GM18907 (cell line): ENCODE results near the gene CNNM3.

Experiments used
- ATAC-seq: cut with Tn5 transposase; IDR thresholded peaks from one replicate; pipeline ENCODE4 v1.9.1; 2021; ENCODE audit warnings: mild to moderate bottlenecking, moderate library complexity; ENCODE audit not compliant: unreplicated experiment

The CNNM3 gene

DNA sequence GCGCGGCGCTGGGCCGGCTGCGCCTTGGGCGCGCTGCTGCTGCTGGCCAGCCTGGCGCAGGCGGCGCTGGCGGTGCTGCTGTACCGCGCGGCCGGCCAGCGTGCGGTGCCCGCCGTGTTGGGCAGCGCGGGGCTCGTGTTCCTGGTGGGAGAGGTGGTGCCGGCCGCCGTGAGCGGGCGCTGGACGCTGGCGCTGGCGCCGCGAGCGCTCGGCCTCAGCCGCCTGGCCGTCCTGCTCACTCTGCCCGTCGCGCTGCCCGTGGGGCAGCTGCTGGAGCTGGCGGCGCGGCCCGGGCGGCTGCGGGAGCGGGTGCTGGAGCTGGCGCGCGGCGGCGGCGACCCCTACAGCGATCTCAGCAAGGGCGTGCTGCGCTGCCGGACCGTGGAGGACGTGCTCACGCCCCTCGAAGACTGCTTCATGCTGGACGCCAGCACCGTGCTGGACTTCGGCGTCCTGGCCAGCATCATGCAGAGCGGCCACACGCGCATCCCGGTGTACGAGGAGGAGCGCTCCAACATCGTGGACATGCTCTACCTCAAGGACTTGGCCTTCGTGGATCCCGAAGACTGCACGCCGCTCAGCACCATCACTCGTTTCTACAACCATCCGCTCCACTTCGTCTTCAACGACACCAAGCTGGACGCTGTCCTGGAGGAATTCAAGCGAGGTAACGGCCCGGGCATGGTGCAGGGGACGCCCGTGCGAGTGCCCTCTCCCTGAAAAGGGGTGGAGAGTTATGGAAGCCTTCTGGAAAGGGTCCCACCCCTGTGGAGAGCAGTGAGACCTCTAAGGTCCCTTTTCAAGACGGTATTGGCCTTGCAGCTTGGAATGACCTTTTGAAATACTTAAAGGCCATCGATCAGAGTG, 1.0 kb downstream of the CNNM3 start:
- ATAC-seq, result no peak

DNA sequence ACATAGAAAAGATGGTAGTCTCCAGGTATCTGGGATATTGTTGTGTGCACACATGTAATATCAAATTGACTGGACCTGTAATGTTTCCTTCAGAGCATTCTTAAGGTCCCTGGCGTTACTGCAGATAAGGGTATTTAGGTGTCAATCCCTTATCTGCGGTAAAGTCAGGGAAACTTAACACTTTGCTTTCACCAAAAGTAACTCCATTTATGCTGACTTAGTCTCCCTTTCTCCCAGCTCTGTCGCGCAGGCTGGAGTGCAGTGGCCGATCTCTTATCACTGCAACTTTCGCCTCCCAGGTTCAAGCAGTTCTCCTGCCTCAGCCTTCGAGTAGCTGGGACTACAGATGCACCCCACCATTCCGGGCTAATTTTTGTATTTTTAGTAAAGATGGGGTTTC, 1.8 kb downstream of the CNNM3 start:
- no peak for ATAC-seq

DNA sequence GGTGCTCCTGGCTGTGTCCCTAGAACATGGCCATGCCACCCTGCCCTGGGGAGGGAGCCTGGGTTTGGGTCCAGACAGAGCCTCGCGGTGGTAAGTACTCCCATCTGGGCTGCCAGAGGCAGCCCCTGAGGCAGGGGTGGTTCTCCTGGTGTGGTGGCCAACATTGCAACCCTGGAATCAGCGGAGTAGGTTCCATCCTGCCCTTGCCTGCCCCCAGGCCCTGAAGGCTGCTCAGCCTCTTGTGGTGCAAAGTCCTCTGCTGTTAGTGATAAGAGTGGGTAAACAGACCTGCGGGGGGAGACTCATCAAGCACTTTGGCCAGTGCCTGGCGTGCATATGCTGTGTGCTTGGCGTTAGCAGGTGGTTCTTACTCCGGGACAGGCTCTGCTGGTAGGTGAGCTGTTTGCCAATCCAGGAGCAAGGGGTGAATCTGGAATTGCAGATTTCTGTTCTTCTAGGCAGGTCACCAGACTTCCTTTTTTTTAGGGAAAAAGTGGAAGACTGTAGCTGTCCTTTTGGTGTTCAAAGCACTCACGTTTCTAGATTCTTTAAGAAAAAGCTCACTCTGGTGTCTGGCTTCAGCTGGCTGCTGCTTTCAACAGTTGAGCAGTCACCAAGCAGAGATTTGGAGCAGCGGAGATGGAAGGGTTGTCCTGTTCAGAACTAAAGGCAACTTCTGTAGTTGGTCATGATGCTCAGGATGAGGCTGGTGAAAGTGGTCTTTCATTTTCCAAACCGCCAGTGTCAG, 3.2 kb downstream of the CNNM3 start:
- ATAC-seq, result no peak

DNA sequence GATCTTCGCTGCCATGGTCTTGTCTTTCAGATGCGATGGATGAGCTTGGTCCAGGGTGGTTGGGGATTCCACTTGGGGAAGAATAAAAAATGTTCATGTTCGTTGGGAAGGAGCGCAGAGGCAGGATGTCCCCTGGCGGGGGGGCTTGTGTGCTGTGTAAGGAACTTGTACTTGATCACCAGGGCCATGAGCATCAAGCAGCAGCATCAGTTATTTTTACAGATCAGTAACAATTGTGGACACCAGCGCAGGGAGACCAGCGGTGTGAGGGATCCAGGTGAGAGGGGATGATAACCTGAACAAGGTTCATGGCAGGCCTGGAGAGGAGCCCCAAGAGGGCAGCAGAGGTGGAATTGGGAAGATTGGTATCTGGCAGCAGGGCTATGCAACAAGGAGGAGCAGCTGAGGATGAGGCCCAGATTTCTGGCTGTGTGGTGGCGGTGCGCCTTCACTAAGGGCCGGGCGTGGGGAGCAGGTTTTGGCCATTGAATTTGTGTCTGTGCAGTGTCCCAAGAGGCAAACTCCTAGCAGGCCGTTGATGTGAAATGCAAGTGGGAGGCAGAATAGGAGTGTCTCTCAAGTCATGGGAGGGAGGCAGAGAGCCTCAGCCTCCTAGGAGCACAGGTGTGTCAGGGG, 3.9 kb downstream of the CNNM3 start:
- ATAC-seq, result no peak

DNA sequence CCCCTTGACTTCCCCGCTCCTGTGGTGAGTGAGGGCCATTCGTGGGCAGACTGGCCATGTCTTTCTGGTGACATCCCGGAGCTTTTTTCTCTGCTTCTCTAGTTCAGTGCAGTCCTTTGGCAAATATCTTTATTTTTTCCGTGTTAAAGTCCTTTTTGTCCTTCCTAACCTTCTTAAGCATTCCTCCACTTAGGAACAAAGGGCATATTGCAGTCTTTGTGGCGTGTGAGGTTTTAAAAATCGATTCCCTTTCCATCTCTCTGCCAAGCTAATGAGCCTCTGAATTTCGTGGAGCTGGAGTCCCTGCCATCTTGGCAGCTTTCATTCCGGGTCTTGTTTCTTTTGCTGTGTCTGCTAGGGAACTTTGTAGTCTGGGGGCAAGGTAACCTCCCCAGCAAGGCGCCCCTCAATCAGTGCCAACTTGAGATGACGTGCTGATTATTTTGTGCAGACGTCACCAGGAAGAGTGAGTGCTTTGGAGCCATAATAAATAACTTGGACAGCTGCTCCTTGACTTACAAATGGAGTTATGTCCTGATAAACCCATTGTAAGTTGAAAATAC, 5.1 kb downstream of the CNNM3 start:
- ATAC-seq, result no peak

DNA sequence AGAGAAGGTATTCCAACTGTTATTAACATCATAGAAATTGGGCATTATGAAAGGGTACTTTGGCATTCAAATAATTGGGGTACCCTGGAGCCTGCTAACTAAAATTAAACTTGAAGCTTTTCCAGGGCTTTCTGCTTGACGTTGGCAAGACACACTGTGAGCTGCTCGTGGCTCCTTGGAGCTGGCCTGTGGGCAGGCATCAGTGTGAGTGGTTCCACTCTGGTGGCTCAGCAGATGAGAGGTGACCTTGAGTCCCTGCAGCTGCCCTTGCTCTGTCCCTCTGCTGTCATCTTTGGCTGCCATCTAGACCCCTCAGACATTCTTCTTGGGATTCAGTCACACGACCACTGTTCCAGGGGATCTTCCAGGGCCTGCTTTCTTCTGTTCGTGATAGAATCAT, 6.7 kb downstream of the CNNM3 start:
- ATAC-seq, result no peak

DNA sequence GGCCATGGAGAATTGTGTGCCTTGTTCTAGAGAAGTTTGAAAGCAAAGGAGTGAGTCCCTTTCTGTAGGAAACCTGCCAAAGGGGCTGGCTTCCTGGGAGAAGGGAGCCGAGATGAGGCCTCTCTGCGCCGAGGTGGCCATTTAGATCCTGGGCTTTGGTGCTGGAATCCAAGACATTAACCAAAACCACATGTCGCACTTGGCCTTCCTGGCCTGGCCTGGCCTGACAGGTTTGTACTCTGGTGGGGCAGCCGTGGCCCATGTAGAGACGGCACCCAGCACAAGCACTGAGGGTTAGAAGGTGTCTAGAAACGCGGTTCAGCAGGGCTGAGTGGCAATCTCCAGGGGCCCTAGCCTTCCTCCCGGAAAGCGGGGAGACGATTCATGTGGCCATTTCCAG, 7.1 kb downstream of the CNNM3 start:
- ATAC-seq, result no peak

DNA sequence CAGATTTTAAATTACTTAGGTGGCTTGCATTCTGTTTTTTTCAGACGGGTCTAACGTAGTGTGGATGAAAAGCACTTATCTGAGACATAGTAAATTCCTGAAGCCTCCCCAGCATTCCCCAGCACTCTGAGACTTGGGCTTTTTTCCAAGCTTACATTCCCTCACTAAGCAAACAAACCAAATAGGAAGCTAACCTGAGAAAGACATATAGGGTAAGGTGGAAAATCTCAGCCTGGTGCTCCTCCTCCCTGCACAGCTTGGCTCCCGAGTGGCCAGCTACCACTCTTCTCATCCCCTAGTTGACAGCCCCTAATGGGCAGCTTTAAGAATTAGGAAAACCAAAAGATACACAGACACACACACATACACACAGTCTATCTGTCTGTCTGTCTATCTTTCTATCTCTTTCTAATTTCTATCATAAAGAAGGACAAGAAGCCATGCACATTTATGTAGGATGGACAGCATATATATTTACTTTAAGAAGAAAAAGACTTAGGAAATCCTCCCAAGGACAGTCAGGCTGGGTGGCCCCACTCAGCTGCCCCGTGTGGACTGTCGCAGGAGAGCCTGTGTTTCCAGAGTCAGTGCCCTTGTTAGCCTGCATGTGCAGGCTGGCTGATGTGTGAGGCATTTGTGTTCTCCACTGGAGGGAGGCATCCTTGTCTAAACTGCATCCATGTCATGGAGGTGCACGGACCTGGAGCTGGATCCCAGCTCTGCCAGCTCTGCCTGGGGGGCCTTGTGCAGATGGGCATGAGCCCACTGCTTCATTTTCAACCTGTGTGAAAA, 8.2 kb downstream of the CNNM3 start:
- no peak for ATAC-seq

DNA sequence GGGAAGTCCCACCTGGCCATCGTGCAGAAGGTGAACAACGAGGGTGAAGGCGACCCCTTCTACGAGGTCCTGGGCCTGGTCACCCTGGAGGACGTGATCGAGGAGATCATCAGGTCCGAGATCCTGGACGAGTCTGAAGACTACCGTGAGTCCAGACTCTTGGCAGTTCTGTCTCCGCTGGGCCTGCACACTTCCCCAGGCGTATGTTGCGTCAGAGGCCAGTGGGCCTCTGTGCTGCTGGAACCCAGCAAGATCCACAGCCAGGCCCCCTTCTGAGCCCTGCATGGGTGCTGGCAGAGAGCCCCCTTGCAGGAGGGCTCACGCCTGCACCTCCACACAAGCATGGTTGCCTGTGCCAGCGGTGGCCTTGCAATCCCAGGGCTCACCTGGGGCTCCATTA, 9.0 kb downstream of the CNNM3 start:
- ATAC-seq, result no peak

DNA sequence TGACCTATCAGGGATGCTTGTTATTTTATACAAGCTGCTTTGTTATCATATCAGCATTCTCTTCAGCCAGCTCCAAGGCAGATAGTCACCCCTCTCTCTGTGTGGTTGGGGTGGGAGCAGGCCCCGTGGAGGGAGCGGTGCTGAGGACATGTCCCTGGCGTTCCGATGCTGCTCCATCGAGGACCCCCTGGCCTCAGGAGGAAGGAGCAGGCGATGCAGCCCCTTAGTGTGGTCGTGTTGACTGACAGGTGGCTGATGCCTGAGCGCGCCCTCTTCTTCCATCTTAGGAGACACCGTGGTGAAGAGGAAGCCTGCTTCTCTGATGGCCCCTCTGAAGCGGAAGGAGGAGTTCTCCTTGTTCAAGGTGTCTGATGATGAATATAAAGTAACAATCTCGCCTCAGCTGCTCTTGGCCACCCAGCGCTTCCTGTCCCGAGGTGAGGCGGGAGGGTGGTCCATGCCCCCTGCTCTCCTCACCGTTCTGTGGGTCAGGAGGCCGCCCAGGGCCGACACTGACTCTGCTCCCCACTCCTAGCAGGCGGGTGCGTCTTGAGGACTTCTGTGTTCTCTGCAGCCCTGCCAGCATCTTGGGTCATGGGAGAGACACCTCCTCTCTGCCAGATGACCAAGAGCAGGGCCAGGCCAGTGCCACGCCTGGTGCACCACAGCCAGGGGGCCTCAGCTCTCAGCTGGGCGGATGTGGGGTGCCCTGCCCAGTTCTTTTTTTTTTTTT, 10.6 kb downstream of the CNNM3 start:
- ATAC-seq, result no peak

DNA sequence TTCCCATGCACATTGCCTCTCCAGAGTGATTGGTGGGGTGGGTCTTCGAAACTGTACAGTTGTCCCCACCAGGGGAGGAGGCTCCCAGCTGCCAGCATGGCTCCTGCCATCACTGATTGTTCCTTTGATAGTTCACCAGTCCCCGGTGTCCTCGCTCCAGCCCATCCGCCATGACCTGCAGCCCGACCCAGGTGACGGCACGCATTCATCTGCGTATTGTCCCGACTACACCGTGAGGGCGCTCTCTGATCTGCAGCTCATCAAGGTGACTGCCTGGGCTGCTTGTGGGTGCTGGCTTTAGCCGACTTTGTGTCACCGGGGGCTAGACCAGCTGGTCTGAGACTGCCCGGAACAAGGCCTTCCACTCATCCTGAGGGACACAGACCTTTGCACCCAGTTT, 12.4 kb downstream of the CNNM3 start:
- no peak for ATAC-seq

DNA sequence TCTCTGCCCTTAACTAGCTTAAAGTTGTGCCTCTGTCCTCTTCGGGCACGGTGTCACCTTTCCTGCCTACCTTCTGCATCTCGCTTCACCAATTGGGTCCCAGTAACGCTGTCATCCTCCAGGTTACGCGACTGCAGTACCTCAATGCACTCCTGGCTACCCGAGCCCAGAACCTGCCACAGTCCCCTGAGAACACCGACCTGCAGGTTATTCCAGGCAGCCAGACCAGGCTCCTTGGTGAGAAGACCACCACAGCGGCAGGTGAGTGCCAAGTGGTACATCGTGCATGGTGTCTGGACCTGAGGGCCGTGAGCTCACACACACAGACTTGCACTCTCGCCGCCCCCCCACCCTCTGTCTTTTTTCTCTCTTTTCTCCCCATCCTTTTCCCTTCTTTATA, 12.8 kb downstream of the CNNM3 start:
- no peak for ATAC-seq

DNA sequence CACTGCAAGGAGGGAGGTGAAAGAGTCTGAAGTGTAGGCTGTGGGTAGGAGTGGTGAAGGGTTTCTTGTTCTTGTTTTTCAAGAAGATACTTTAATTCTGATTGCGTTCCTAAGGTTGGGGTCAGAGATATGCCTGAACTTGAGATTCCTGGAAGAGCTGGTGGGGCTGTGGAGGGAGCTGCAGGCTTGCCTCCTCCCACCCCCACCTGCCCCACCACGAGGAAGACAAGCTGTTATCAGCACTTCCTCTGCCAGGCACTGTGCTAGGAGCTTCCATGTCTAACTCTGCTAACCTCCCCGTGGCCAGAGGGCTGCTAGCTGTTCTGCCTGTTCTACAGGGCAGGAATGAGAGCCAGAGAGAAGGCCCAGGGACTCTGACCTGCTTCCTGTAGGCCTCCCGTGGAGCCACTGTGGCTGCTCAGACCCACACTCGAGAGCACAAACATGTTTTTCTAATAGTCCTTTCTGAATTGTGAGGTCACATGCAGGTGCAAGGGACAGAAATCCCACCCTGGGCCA, 14.0 kb downstream of the CNNM3 start:
- no peak for ATAC-seq

DNA sequence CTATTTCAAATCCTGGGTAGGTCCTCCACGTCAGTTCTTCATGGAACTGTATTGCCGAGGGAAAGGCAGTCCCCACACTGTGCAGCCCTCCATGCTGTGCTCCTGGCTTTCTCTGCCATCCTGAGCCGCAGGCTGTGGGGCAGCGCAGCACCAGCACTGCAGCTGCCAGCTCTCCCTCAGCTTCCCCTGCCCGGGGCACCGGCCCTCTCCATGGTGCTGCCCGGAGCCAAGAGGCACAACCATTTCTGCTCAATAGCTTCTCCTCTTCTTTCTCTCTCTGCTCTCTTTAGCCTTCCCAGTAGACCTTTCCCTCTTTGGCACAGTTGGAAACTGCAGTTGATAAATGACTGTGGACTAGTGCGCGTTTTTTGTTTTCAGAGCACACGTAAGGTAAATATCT, 15.6 kb downstream of the CNNM3 start:
- ATAC-seq, result no peak

DNA sequence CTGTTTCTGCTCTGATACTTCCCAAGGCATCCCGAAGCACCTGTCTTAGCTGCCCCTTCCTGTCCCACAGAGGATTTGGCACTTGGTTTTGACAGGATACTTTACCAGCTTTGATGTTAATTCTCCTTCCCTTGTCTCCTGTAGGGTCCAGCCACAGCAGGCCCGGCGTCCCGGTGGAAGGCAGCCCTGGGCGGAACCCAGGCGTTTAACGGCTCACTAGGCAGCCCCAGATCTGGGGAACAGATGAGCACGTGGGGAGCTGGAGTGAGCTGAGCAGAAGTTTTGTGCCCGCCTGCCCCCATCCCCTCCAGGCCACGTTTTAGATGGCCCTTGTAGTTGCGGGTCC, 16.3 kb downstream of the CNNM3 start:
- ATAC-seq, result no peak

DNA sequence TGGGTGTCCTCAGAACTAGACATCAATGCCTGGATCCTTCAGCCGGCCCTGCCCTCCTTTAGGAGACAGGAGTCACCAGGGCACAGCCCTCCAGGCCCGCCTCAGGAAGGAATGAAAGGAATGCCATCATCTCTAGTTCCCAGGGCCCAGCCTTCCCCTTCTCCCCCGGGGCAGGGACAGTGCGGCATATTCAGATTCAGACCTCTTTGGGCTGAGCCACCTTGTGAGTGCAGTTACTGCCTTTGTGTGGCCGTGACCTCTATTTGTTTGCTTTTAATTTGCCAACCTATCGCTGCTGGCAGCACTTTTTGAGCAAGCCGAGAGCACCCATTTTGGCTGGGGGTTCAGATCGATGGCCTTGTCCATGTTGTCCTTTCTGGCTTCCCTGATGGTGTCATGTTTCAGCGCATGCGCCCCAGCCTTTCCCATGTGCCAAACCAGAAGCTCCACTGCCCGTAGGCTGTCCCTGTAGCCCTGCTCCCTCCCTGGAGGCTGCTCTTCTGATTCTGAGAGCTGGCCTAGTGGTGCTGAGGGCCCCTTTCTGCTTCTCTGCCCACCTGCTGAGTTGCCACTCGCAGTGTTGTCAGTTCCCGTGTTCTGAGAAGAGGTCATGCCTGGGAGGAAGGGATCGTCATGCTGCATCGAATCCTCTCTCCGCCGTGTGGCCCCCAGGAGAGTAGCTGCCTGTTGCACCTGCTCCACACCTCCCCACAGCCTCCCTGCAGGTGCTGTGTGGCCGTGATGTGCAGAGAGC, 16.9 kb downstream of the CNNM3 start:
- no peak for ATAC-seq

DNA sequence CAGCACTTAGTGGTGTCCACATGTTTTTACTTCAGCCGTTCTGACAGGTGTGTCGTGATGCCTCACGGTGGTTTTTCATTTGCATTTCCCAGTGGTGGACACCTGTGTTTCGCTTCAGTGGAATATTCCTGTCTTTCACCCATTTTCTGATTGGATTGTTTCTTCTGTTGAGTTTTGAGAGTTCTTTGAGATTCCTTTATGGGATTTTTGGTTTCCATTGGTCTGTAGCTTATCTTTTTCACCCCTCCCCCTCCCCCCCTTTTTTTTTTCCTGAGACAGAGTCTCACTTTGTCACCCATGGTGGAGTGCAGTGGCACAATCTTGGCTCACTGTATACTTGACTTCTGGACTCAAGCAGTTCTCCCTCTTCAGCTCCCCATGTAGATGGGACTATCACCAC, 19.8 kb downstream of the CNNM3 start:
- ATAC-seq, result no peak

DNA sequence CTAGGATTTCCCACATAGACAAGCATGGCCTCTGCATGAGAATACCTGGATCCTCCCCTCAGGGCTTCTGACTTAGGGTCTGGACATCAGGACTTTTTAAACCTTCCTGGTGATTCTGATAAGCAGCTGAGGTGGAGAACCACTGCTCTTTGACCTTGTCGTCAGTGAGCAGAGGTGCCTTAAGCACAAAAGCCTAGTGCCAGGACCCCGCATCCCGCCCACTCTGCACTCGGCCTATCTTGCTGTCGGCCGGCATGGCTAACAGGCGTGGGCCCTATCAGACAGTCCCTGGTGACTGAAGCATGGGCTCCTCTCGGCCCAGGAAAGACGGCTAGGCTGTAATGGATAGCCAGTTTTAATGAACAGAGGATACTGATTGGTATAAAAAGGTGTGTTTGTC, 21.5 kb downstream of the CNNM3 start:
- no peak for ATAC-seq
